GM19240 (cell line): Measurements from ENCODE around the gene PRKCZ.

Source experiments
- DNase-seq: peaks from one replicate; pipeline ENCODE4 v3.0.0; 2011; ENCODE audit warnings: low spot score; ENCODE audit not compliant: insufficient read length

The PRKCZ gene

DNA sequence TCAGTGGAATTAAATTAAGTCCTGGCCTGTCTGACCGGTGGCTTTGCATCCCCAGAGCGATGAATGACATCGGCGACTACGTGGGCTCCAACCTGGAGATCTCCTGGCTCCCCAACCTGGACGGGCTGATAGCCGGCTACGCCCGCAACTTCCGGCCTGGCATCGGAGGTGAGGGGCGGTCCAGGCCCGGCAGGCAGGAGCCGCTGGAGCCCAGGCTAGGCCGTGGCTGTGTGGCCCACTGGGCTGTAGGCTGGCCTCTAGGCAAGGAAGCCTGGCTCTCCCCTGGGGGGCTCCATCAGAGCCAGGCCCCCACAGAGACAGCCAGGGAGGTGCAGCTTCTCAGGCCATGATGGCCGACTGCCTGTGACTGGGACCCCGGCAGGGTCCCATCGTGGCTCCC is 25.3 kb upstream of the PRKCZ start:
- DNase-seq = no peak

DNA sequence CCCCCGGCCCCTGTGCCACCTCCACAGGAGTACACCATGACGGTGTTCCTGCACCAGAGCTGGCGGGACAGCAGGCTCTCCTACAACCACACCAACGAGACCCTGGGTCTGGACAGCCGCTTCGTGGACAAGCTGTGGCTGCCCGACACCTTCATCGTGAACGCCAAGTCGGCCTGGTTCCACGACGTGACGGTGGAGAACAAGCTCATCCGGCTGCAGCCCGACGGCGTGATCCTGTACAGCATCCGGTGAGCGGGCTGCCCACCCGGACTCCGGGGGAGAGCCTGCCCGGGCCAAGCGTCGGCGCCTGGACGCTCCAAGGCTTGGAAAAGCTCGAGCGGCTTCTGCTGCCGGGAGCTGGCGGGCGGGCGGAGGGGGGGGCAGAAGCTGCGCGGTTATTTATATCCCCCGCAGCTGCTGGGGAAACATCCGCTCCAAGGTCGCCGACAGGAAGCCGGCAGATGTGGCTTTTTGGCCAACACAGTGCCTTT is 24.7 kb upstream of the PRKCZ start:
- DNase-seq = no peak

DNA sequence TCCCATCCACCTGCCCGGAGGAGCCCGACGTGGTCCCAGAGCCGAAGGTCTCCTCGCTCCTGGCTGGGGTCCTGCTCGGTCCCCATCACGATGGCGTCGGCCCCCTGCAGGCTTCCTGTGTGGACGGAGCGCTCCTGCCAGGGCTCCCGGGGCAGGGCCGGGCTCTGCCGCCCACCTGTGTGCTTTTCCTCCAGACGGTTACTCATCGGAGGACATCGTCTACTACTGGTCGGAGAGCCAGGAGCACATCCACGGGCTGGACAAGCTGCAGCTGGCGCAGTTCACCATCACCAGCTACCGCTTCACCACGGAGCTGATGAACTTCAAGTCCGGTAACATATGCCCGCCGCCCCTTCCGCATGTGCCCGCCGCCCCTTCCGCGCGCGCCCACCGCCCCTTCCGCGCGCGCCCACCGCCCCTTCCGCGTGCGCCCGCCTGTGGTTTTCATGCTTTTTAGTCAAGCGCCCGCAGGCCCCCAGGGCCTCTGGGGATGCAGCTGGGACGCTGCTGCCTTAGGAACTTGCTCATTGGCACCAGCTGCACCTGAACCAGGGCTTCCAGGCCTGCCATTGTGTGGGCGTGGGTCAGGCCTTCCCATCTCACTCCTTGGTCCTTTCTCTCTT is 22.1 kb upstream of the PRKCZ start:
- no peak for DNase-seq

DNA sequence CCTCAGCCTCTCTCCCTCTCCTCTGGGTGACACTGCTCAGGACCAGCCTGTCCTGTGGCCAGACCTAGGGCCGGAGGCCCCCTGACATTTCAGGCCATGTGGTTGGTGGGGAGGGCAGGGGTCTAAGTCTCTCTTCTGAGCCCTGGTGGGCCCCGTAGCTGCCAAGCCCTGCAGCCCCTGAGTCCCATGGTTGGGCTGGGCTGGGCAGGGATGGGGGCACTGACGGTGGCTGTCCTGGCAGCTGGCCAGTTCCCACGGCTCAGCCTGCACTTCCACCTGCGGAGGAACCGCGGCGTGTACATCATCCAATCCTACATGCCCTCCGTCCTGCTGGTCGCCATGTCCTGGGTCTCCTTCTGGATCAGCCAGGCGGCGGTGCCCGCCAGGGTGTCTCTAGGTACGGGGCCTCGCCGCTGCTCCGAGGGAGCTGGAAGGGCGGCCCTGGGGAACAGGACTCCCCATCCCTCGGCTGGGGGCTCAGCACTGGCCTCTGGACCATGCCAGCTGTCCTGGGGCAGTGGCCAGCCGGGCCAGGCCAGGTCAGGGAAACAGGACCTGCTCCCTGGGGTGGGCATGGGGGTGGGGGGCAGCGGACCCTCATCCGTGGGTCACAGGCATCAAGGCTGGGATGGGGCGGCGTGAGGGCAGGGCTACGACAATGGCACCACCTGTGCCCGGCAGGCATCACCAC is 21.2 kb upstream of the PRKCZ start:
- no peak for DNase-seq

DNA sequence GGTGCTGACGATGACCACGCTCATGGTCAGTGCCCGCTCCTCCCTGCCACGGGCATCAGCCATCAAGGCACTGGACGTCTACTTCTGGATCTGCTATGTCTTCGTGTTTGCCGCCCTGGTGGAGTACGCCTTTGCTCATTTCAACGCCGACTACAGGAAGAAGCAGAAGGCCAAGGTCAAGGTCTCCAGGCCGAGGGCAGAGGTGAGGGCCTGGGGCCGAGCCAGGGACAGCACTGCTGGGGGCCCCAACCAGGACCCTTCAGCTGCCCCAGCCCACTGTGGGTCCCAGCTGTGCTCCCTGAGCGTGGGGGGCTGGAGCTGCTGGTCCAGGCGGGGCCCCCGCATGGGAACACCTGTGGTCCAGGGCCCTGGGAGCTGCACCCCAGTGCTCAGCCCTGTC is 20.6 kb upstream of the PRKCZ start:
- no peak for DNase-seq

DNA sequence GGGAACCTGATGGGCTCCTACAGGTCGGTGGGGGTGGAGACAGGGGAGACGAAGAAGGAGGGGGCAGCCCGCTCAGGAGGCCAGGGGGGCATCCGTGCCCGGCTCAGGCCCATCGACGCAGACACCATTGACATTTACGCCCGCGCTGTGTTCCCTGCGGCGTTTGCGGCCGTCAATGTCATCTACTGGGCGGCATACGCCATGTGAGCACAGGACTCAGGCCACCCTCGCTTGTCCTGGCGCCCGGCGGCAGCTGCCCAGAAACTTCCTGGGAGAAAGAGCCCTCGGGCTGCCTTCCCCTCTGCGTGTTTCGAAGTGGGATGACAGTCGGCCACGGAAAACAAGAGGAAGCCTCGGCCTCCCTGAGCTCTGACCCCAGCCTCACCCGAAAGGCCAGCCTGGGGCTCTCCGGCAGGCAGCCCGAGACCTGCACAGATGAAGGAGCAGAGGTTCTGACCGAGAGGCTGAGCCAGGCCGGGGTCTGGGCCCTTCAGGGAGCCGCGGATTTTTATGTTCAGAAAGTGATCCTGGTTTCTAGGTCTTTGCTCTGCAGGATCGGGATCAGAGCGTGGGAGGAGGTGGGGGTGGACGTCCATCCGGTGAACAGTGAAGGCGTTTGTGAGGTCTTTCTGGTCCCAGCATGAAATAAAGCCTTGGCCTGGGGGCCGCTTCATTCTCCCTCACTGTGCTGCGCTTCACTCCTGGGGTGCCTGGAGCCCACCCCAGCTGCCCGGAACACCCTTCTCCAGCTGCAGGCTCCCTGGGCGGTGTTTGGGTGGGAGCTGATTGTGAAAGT is 19.9 kb upstream of the PRKCZ start:
- no peak for DNase-seq

DNA sequence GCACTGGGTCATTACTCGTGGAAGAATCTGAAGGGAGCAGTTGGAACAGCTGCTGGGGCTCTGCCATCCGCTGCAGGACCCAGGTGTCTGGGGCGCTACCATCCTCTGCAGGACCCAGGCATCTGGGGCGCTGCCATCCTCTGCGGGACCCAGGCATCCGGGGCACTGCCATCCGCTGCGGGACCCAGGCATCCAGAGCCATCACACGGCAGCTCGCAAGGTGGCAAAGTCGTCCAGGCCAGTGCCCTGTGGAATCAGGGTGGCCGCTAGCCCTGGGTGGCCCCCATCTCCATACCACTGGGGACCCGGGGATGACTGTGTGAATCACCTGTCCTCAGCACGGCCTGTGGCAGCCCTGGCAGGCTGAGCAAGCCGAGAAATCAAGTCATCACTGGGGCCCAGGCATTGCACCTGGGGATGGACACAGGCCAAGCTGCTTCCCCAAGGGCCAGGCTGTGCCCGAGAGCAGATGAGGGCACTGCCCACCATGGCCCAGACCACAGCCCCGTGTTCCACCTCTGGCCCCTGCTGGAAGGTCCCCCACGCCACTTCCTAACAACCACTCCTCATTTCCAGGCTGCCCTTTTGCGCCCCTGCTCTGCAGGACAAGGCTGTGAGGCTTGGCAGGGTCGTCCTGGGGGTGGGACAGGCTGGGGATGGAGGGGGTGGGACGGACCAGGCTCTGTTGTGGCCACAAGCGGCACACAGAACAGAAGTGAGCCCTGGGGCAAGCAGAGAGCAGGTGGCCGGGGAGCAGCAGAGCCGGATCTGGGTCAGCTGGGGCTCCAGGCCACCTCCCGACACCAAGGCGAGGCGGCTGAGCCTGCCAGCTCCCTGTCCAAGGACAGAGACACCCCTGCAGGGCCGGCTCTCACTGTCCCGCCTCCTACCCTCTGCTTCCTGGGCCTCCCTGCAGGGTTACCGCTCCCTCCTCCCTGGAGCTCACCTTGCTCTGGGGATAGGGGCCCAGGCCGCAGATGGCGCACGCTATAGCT is 18.4 kb upstream of the PRKCZ start:
- DNase-seq = no peak

DNA sequence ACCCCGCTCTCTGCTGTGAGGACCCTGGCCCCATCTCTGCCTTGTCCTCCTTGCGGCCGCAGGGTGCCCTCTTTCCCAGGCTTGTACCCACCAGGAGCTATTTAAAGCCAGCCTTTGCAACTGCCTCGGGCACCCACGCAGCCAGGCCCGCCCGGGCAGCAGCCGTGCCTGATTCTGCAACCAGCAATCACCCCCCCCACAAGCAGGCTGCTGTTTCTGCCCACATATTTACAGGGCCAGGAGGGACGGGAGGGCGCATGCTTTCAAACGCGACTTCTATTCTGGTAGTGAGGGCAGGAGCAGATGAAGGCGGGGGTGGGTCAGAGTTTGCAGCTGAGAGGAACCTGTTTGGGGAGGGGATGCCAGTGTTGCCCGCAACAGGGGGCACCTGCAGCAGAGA is 17.5 kb upstream of the PRKCZ start:
- DNase-seq = no peak

DNA sequence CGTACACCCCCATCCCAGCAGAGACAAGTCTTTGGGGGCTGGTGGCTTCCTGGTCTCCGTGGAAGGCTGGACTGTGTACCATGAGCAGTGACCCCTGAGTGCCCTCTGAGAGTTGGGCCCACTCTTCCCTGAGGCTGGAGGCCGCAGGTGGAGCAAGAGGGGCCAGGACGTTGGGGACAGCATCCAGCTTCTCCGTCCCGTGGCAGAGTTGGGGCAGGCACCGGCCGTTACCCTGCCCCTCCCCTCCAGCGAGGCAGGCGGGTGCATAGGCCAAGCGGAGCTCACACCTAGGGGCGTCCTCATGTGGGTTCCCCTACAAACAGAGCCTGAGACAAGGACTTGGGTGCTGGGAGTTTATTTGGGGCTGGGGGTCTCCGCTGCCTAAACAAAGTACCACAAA is 17.0 kb upstream of the PRKCZ start:
- no peak for DNase-seq

DNA sequence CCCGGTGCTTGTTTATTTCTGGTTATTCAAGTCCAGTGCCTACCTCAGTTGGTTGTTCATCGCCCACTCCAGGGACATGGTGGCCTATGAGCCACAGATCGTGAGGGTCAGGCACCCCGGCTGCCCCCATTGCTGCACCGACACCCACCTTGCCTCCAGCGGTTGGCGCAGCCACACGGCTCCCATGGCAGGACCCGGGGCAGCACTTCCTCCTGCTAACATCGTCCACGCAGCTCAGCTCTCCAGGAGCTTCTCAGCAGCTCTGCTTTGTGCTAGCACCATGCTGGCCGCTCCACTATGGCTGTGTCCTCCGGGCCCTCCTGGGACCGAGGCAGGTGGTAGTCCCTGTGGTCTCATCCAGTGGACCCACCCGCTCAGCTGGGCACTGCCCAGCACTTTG is 13.9 kb upstream of the PRKCZ start:
- DNase-seq = no peak

DNA sequence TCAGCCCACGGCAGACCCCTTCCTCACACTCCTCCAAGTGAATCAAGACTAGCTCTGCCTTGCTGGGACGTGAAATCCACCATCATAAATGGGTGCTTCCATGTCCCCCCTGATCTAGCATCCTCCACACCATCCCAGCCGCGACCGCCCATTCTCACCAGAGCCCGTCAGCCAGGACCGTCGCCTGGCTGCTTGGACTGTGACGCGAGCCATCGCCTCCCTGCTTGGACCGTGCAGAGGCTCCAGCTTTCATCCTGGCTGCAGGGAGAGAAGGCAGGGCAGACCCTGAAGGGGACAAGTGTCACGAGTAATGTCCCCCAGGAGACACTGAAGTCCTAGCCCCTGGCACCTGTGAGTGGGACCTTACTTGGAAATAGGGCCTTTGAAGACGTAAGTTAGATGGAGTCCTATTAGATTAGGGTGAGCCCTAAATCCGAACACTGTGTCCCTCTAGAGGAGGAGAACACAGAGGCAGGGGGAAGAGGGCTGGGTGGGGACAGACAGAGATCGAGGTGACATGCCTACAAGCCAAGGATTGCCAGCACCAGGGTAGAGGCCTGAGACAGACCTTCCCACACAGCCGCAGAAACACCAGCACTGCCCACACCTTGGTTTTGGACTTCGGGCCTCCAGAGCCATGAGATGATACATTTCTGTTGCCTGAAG is 12.8 kb upstream of the PRKCZ start:
- no peak for DNase-seq

DNA sequence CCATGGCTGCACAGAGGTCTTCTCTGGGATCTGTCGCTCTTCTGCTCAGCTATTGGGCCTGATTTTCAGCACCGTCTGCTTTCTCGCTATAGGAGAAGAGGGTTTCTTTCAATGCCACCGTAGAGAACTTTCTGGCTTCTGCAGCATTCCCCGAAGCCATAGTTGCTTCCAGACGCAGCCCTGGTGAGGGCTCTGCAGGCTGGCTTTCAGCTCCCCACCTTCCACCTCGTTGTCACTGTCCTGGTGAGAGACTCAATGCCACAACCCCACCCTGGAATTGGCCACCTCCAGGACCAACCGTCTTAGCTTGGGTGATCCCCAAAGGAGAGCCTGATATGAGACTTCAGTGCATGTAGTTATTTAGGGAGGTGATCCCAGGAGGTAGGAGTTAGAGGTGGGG is 12.0 kb upstream of the PRKCZ start:
- DNase-seq = no peak

DNA sequence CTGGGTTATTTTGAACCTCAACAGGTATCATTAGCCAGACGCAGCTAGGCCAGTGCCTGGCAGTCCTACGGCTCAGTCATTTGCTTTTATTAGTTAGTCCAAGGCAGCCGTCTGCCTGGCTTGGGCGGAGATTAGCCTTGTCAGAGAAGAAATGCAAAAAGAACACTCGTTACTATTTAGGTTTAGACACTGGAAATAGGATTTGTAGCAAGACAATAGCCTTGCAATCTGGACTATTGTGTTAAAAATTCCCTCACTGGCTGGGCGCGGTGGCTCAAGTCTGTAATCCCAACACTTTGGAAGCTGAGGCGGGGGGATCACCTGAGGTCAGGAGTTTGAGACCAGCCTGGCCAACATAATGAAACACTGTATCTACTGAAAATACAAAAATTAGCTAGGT is 11.0 kb upstream of the PRKCZ start:
- no peak for DNase-seq

DNA sequence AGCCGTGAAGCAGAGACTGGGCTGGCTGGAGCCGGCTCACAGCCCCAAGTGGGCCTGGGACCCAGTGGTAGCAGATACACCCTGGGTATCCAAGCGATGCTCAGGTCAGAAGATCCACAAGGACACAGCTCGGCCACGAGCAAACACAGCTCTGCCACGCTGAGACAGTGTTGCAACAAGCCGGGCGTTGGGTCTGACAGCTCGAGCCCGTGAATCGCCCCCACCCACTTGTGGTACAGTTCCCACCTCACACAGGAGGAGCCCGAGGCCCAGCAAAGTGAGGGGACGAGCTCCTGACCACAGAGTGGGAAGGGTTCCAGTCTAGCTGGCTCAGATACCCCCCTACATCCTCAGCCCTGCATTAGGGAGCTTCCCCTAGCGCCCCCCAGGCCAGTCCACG is 8.9 kb upstream of the PRKCZ start:
- DNase-seq = no peak

DNA sequence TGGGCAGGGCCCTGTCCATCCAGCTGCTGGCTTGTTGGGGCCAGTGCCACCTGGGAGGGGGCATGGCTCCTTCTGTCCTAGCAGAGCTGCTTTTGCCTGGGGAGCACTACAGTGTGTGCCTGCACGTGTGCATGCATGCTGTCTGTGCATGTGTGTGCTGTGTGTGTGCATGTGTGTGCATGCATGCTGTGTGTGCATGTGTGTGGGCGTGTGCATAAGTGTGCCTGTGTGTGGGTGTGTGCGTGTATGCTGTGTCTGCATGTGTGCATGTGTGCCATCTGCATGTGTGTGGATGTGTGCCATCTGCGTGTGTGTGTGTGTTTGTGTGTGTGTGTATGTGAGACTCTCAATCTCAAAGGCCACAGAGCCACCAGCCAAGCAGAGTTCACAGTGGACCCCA is 8.3 kb upstream of the PRKCZ start:
- DNase-seq = no peak

DNA sequence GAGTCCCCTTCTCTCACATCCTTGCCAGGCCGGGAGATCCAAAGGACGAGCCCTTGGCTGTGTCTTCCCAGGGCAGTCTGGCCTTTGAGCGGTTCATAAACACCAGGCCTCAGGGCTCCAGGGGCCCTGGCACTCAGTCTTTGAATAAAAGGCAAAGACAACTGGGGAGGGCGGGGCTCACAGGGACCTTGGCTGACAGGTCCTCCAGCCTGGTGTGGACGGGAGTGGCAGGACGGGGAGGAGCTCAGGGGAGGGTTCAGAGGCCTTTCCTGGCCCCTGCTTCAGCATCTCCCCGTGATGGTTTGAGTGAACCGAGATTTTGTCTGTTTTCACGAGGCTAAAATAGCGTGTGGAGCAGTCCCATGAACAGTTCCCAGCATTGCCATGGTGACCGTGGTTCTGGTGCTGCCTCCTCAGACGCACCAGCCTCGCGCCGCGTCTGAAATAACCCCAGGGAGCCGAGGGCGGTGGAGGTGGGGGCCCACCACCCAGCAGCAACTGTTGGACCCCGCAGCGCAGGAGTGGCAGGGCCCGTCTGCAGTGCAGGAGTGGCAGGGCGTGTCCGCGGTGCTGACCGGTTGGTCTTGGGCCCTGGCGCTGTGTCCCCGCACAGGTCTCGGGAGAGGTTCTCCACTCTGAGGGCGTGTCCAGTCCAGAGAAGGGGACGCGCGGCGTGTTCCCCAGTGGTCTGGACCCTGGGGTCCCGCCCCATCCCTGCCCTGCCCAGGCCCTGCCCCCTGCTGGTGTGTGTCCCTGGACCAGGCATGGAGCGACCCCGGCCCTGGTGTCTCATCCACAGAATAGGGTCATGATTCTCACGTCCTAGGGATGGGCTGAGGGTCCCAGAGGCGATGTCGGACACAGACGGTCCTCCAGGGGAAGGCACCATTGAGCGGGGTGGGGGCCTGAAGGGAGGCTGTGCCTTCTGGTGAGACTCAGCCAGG is 7.1 kb upstream of the PRKCZ start:
- no peak for DNase-seq

DNA sequence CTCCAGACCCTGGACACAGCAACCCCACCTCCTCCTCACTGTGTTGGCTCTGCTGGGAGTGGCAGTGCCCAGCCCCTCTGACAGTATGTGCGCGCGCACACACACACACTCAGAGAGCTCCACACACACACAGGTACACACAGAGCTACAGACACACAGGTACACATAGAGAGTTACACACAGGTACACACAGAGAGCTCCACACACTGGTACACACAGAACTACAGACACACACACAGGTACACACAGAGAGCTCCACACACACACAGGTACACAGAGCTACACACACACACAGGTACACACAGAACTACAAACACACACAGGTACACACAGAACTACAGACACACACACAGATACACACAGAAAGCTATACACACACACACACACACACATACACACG is 6.3 kb upstream of the PRKCZ start:
- DNase-seq = no peak

DNA sequence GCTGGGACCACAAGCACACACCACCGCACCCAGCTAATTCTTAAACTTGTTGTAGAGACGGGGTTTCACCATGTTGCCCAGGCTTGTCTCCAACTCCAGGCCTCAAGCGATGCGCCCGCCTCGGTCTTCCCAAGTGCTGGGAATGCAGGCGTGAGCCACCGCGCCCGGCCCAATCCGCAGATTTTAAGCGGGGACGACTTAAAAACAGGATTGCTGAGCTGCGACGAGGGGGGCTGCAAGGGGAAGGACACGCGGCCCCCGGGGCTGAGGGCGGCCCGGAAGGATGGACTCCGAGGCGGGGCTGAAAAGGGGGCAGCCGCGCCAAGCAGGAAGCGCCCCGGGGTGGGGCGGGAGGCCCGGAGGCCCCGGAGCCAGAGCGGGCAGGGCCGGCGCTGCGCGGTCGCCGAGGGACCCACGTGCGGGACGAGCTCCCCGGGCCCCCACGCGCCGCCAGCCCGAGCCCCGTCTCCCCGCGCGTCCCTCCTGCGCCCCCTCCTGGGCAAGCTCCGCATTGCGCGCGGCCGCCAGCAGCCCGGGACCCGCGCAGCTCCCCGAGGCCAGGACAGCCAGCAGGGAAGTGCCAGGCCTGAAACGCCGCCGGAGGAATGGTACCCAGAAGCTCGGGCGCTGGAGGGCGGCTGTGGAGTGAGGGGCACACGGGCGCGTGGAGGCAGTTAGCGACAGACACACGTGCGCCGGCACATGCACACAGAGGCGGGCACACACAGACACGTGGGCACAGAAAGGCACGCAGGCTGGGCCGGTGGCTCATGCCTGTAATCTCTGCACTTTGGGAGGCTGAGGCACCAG is 5.5 kb upstream of the PRKCZ start:
- no peak for DNase-seq
